ENCODE measurements around the gene HAL. TPM values are rescaled to one million over a fixed set of nuclear protein-coding genes. Genes with fewer than 3 reads are reported as not detected.

Gene HAL
- total and polyA plus RNA-seq, 2 of the 13 experiments (the other 11 are each of a cell fraction or from before 2014, with no cell fraction given): 0.89 to 37.8 TPM

GRCh38 chr12:95974358-95974757 is 21.8 kb downstream of the HAL start (continued):
- peak; percentile 17; the same call in 1 of the 2 replicates for TF ChIP-seq HMGXB3 (CRISPR knock-in tag; IDR thresholded peaks at IDR 0.05; ENCODE audit: borderline replicate concordance)
- TF ChIP-seq SAFB2 (CRISPR knock-in tag; IDR thresholded peaks at IDR 0.05; ENCODE audit: borderline replicate concordance, low read depth): no peak
- no peak for TF ChIP-seq PAX8 (CRISPR knock-in tag; IDR thresholded peaks at IDR 0.05; ENCODE audit: borderline replicate concordance)
- TF ChIP-seq RARA (CRISPR knock-in tag; IDR thresholded peaks at IDR 0.05): peak; percentile 98
- 0 out of 2 replicates have a peak, but pooled peaks have one; percentile 33 for TF ChIP-seq ZNF317 (CRISPR knock-in tag; IDR thresholded peaks at IDR 0.05)
- TF ChIP-seq ZNF629 (CRISPR knock-in tag; conservative IDR thresholded peaks at IDR 0.05): no peak
- TF ChIP-seq SMAD3 (CRISPR knock-in tag; IDR thresholded peaks at IDR 0.05): peak; percentile 89
- TF ChIP-seq, protein P1, sequence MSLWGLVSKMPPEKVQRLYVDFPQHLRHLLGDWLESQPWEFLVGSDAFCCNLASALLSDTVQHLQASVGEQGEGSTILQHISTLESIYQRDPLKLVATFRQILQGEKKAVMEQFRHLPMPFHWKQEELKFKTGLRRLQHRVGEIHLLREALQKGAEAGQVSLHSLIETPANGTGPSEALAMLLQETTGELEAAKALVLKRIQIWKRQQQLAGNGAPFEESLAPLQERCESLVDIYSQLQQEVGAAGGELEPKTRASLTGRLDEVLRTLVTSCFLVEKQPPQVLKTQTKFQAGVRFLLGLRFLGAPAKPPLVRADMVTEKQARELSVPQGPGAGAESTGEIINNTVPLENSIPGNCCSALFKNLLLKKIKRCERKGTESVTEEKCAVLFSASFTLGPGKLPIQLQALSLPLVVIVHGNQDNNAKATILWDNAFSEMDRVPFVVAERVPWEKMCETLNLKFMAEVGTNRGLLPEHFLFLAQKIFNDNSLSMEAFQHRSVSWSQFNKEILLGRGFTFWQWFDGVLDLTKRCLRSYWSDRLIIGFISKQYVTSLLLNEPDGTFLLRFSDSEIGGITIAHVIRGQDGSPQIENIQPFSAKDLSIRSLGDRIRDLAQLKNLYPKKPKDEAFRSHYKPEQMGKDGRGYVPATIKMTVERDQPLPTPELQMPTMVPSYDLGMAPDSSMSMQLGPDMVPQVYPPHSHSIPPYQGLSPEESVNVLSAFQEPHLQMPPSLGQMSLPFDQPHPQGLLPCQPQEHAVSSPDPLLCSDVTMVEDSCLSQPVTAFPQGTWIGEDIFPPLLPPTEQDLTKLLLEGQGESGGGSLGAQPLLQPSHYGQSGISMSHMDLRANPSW (CRISPR knock-in tag; IDR thresholded peaks at IDR 0.05; ENCODE audit: borderline replicate concordance): peak; percentile 91
- peak; percentile 86 for TF ChIP-seq ZNF614 (CRISPR knock-in tag; IDR thresholded peaks at IDR 0.05; ENCODE audit: borderline replicate concordance)
- TF ChIP-seq ZNF687 (CRISPR knock-in tag; IDR thresholded peaks at IDR 0.05): no peak
- no peak for TF ChIP-seq ZNF597 (CRISPR knock-in tag; IDR thresholded peaks at IDR 0.05)
- no peak for TF ChIP-seq KLF15 (CRISPR knock-in tag; IDR thresholded peaks at IDR 0.05; ENCODE audit: borderline replicate concordance)
- no peak for TF ChIP-seq CERS6 (CRISPR knock-in tag; IDR thresholded peaks at IDR 0.05)
- no peak for TF ChIP-seq ZNF329 (CRISPR knock-in tag; IDR thresholded peaks at IDR 0.05; ENCODE audit: low read depth)
- no peak for TF ChIP-seq POLR2G (IDR thresholded peaks at IDR 0.05; ENCODE audit: low read depth, low read length)
- TF ChIP-seq ZBTB7A (CRISPR knock-in tag; IDR thresholded peaks at IDR 0.05): no peak
